CD14-positive monocyte (primary cell): Measurements from ENCODE around the gene GPC5. TPM values are rescaled to one million over a fixed set of nuclear protein-coding genes. Genes with fewer than 3 reads are reported as not detected.
A peak's percentile ranks its signal among the peaks of the same experiment; 100 is the strongest.

Experiments used
- DNase-seq, 3 donors: peaks; one replicate each; pipeline ENCODE4 v3.0.0-alpha.2; 2011 to 2022
- H2AFZ ChIP-seq: 2 replicates; pipeline ENCODE4 v1.6.0; 2012; ENCODE audit warnings: mild to moderate bottlenecking, low read depth, low read length, inconsistent platforms; ENCODE audit not compliant: insufficient read depth, poor library complexity, severe bottlenecking
- H3K27ac ChIP-seq, 2 donors: 1 replicate in 1 of 2; 2 replicates in 1 of 2; pipeline ENCODE4 v1.5.1; 2012 to 2013; ENCODE audit warnings: low read length in 2 of 2, control low read depth in 1 of 2, inconsistent platforms in 1 of 2, low read depth in 1 of 2, mild to moderate bottlenecking in 1 of 2
- H3K27me3 ChIP-seq, 2 donors: one replicate each; pipeline versions ENCODE4 v1.6.0 to v1.6.1; 2011 to 2013; ENCODE audit warnings: low read length in 2 of 2; ENCODE audit not compliant: control insufficient read depth in 2 of 2, insufficient read depth in 2 of 2
- H3K36me3 ChIP-seq, 2 donors: replicated peaks in 1 of 2; 1 replicate in 1 of 2; 2 replicates in 1 of 2; pipeline versions ENCODE4 v1.5.1 to v1.6.1; 2012 to 2013; ENCODE audit warnings: low read length in 2 of 2, control low read depth in 1 of 2, inconsistent platforms in 1 of 2, mild to moderate bottlenecking in 1 of 2; ENCODE audit not compliant: insufficient read depth in 2 of 2, control insufficient read depth in 1 of 2
- H3K4me1 ChIP-seq, 2 donors: 1 replicate in 1 of 2; 2 replicates in 1 of 2; pipeline versions ENCODE4 v1.5.1 to v1.6.1; 2012 to 2013; ENCODE audit warnings: low read length in 2 of 2, control low read depth in 1 of 2, inconsistent platforms in 1 of 2, mild to moderate bottlenecking in 1 of 2, moderate library complexity in 1 of 2; ENCODE audit not compliant: insufficient read depth in 2 of 2, control insufficient read depth in 1 of 2
- H3K4me2 ChIP-seq: replicated peaks from 2 replicates; pipeline ENCODE3; 2012; ENCODE audit warnings: low read length, moderate library complexity, mild to moderate bottlenecking; ENCODE audit not compliant: poor library complexity, severe bottlenecking; ENCODE audit errors: extremely low read depth
- H3K4me3 ChIP-seq, 3 experiments: fragments of 200-600 bp in 1 of 3; sonication (generic) in 1 of 3; replicated peaks in 1 of 3; 1 replicate in 2 of 3; 2 replicates in 1 of 3; pipeline ENCODE4 v1.5.1; 2011 to 2013; ENCODE audit warnings: low read length in 3 of 3, mild to moderate bottlenecking in 3 of 3, control low read depth in 2 of 3, low read depth in 2 of 3, inconsistent platforms in 1 of 3, moderate library complexity in 1 of 3
- H3K79me2 ChIP-seq: 2 replicates; pipeline ENCODE4 v1.6.0; 2012; ENCODE audit warnings: mild to moderate bottlenecking, control low read depth, inconsistent platforms, low read length, moderate library complexity; ENCODE audit not compliant: insufficient read depth
- H3K9ac ChIP-seq: 2 replicates; pipeline ENCODE4 v1.6.0; 2017; ENCODE audit warnings: low read length, mild to moderate bottlenecking; ENCODE audit not compliant: insufficient read depth, poor library complexity, severe bottlenecking
- H3K9me3 ChIP-seq, 2 donors: replicated peaks in 1 of 2; 1 replicate in 1 of 2; 2 replicates in 1 of 2; pipeline versions ENCODE4 v1.5.1 to v1.6.1; 2012 to 2013; ENCODE audit warnings: low read length in 2 of 2, control low read depth in 1 of 2; ENCODE audit not compliant: control insufficient read depth in 1 of 2, insufficient read depth in 1 of 2
- H4K20me1 ChIP-seq: 2 replicates; pipeline ENCODE4 v1.6.0; 2012; ENCODE audit warnings: mild to moderate bottlenecking, low read length, control low read depth, moderate library complexity; ENCODE audit not compliant: insufficient read depth
- H3K27ac Mint-ChIP-seq, 7 donors: one replicate each; pipeline ENCODE4 v1.8.0; 2020; ENCODE audit warnings: mild to moderate bottlenecking in 7 of 7, mixed read lengths in 7 of 7, moderate library complexity in 6 of 7, inconsistent platforms in 2 of 7
- H3K27me3 Mint-ChIP-seq, 3 donors: one replicate each; pipeline ENCODE4 v1.8.0; 2021 to 2022; ENCODE audit warnings: low read depth in 3 of 3, mild to moderate bottlenecking in 3 of 3, mixed read lengths in 3 of 3, moderate library complexity in 3 of 3, inconsistent platforms in 1 of 3
- H3K36me3 Mint-ChIP-seq, 2 donors: one replicate each; pipeline ENCODE4 v1.8.0; 2020; ENCODE audit warnings: mixed read lengths in 2 of 2, inconsistent platforms in 1 of 2, mild to moderate bottlenecking in 1 of 2
- H3K4me1 Mint-ChIP-seq: one replicate; pipeline ENCODE4 v1.8.0; 2020; ENCODE audit warnings: mild to moderate bottlenecking, mixed read lengths
- H3K4me3 Mint-ChIP-seq, 2 donors: one replicate each; pipeline ENCODE4 v1.8.0; 2020; ENCODE audit warnings: mild to moderate bottlenecking in 2 of 2, mixed read lengths in 2 of 2, moderate library complexity in 1 of 2
- H3K9me3 Mint-ChIP-seq, 7 donors: one replicate each; pipeline ENCODE4 v1.8.0; 2020 to 2022; ENCODE audit warnings: mixed read lengths in 7 of 7, mild to moderate bottlenecking in 6 of 7, moderate library complexity in 6 of 7, inconsistent platforms in 2 of 7
- CTCF ChIP-seq: fragments of 200-600 bp; IDR thresholded peaks from one replicate; pipeline ENCODE4 v1.8.0; 2022; ENCODE audit warnings: antibody characterized with exemption, mild to moderate bottlenecking
- WGBS: methylation state at CpG from one replicate; pipeline ENCODE4 v1.1.5; 2013; ENCODE audit warnings: missing lambda C conversion rate; ENCODE audit not compliant: insufficient coverage; 5-methylcytosine and 5-hydroxymethylcytosine counted together
- intact Hi-C, 2 donors: fragments of 100-400 bp; cut with micrococcal nuclease; formaldehyde crosslinking; loops; one replicate each; pipeline versions ENCODE4 v1.15.0 to v1.15.1; 2023
- polyA plus RNA-seq, 3 donors: library from polyadenylated mRNA; depleted of rRNA in 1 of 3; unstranded in 2 of 3; stranded (reverse) in 1 of 3; fragments of 300-500 nt in 2 of 3; fragments of >200 nt in 1 of 3; fragmentation: Illumina TruSeq in 2 of 3; gene quantifications; 1 replicate in 2 of 3; 2 replicates in 1 of 3; pipeline ENCODE4 v1.2.3, GENCODE V29; 2012 to 2021

GPC5 gene
- polyA plus RNA-seq, 3 donors, result not detected

GRCh38 chr13:92804926-92805325 lies 1406.5 kb downstream of the GPC5 start:
- Histone ChIP-seq H3K4me3 (no peak overlapping the region), H3K36me3 (no peaks in the 10 kb centered on the region), H3K27ac (no peak overlapping the region), H2AFZ (no peak overlapping the region), H3K4me2 (no peak overlapping the region), H3K79me2 (no peaks in the 10 kb centered on the region), H3K4me1 (no peaks in the 10 kb centered on the region), H3K9me3 (no peaks in the 10 kb centered on the region), H3K27me3 (no peaks in the 10 kb centered on the region), H4K20me1 (no peaks in the 10 kb centered on the region), H3K9ac (no peak overlapping the region)
- no peak overlapping the region for H3K4me3 Mint-ChIP-seq
- H3K27ac Mint-ChIP-seq, result no peak overlapping the region
- TF ChIP-seq CTCF, result no peak
- H3K36me3 Mint-ChIP-seq, result no peaks in the 10 kb centered on the region
- 100% methylated on average over 1 of the region's 2 CpGs for WGBS
- H3K27me3 Mint-ChIP-seq, result no peaks in the 10 kb centered on the region
- intact Hi-C loops, result no loop called here
- H3K9me3 Mint-ChIP-seq, result no peaks in the 10 kb centered on the region
- DNase-seq, result no peak
- H3K4me1 Mint-ChIP-seq, result no peaks in the 10 kb centered on the region

DNA sequence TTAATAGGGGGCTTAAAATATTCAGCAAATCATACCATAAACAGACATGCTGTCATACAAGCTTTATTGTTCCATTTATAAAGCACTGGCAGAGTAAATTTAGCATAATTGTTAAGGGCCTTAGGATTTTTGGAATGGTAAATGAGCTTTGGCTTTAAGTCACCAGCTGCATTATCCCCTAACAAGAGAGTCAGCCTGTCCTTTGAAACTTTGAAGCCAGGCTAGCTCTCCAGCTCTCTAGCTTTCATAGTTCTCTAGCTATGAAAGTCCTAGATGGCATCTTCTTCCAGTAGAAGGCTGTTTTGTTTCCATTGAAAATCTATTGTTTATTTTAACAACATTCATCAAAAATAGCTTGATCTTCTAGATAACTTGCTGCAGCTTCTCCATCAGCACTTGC lies 1407.3 kb downstream of the GPC5 start:
- intact Hi-C loops, result no loop called here
- peak overlapping the region in 1 of 2 donors; percentile 17 for H3K4me3 Mint-ChIP-seq
- H3K9me3 ChIP-seq, result peaks cover 0 to 2% of the 10 kb centered on the region in 2 donors
- peaks cover 0 to 3% (median 0%) of the 10 kb centered on the region in 7 donors for H3K9me3 Mint-ChIP-seq
- H3K4me1 ChIP-seq, result no peaks in the 10 kb centered on the region
- no peaks in the 10 kb centered on the region for H3K36me3 ChIP-seq
- no peak for DNase-seq
- no peak overlapping the region for H3K27ac Mint-ChIP-seq
- no peaks in the 10 kb centered on the region for H3K79me2 ChIP-seq
- H3K9ac ChIP-seq, result no peak overlapping the region
- no peaks in the 10 kb centered on the region for H3K4me1 Mint-ChIP-seq
- H3K27me3 Mint-ChIP-seq, result peaks cover 0 to 2% (median 0%) of the 10 kb centered on the region in 3 donors
- no peak overlapping the region for H3K27ac ChIP-seq
- no peaks in the 10 kb centered on the region for H3K27me3 ChIP-seq
- peak overlapping the region in 2 of 3 experiments; percentile 39 to 49 for H3K4me3 ChIP-seq
- peak overlapping the region; percentile 16 for H3K4me2 ChIP-seq
- no peaks in the 10 kb centered on the region for H4K20me1 ChIP-seq
- H3K36me3 Mint-ChIP-seq, result no peaks in the 10 kb centered on the region
- peak overlapping the region; percentile 42 for H2AFZ ChIP-seq
- TF ChIP-seq CTCF, result no peak
